ENCODE data around the gene STARD7. TPM values are rescaled to one million over a fixed set of nuclear protein-coding genes. Genes with fewer than 3 reads are reported as not detected.

STARD7 gene
- total RNA-seq, 4 donors from 2014 or later: 93.4 to 122 (median 107) TPM

DNA sequence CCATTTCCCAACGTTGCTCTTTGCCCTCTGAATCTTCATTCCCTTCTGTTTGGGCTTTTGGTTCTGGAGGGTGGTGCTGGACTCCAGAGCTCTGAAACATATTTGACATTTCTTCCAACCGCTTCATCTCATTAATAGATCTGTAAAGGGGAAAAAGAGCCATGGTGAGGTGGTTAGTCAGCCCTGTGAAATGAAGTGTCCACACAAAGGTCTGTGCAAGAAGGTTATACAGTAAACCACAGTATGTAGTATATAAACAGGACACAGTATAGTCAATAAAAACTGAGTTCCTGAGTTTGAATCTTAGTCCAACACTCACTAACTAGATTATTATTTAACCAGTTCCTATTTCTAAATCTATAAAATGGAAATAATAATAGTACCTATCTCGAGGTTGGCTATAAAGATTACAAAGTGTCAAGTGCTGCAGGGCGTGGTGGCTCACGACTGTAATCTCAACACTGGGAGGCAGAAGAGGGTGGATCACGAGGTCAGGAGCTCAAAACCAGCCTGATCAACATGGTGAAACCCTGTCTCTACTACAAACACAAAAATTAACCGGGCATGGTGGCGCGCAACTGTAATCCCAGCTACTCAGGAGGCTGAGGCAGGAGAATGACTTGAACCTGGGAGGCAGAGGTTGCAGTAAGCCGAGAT, 13.1 kb downstream of the STARD7 start:
- no peak overlapping the region for H3K27ac ChIP-seq
- no peak overlapping the region for H3K4me3 ChIP-seq
- no peaks in the 10 kb centered on the region for H3K27me3 ChIP-seq
- peaks cover under 1 to 27% (median 7%) of the 10 kb centered on the region in 3 donors for H3K4me1 ChIP-seq
- 64 to 81% methylated on average over 5 to 10 of the region's 10 CpGs for WGBS, 2 donors (ENCODE audit: low coverage in 1 of 2)
- no peak for TF ChIP-seq POLR2AphosphoS5 (IDR thresholded peaks at IDR 0.05)
- H3K9me3 ChIP-seq: no peaks in the 10 kb centered on the region
- peaks cover 6 to 49% of the 10 kb centered on the region in 2 donors for H3K36me3 ChIP-seq
- no peak for ATAC-seq

DNA sequence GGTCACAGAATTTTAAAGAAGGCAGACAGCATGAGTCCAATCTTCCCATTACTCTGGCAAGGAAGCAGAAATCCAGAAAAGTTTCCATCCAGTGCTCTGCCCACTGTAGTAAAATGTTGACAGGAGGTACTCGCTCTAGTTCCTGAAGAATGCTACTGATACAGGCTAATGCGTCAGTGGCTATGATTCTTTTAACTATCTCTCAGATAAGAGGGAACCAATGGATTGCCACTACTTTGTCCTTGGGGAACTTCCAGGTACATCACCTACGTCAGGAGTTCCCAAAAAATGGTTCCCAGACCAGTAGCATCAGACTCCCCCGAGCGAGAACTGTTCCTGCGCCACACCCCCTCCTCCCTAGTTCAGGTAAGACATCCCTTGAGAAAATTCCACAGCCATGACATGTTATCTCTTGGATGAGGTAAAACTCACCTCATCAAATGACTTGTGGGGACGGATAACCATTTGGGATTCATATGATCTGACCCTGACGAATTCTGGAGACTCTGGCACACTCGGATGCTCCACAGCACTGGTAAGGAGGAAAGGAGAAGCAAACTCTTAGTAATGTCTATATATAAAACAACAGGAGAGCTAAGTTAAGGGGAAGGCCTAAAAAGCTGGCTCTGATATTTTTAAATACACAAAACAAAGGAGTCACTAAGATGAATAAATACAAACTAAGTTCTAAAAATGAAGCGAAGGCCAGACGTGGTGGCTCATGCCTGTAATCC, 16.5 kb downstream of the STARD7 start:
- Histone ChIP-seq H3K4me3 (no peak overlapping the region), H3K9me3 (no peaks in the 10 kb centered on the region), H3K36me3 (peaks cover 6 to 83% of the 10 kb centered on the region in 2 donors), H3K27ac (no peak overlapping the region), H3K4me1 (no peaks in the 10 kb centered on the region), H3K27me3 (no peaks in the 10 kb centered on the region)
- TF ChIP-seq EP300 (IDR thresholded peaks at IDR 0.05) (no peak), POLR2A (IDR thresholded peaks at IDR 0.05) (no peak), POLR2AphosphoS5 (IDR thresholded peaks at IDR 0.05) (no peak)
- TF ChIP-seq, protein P1, sequence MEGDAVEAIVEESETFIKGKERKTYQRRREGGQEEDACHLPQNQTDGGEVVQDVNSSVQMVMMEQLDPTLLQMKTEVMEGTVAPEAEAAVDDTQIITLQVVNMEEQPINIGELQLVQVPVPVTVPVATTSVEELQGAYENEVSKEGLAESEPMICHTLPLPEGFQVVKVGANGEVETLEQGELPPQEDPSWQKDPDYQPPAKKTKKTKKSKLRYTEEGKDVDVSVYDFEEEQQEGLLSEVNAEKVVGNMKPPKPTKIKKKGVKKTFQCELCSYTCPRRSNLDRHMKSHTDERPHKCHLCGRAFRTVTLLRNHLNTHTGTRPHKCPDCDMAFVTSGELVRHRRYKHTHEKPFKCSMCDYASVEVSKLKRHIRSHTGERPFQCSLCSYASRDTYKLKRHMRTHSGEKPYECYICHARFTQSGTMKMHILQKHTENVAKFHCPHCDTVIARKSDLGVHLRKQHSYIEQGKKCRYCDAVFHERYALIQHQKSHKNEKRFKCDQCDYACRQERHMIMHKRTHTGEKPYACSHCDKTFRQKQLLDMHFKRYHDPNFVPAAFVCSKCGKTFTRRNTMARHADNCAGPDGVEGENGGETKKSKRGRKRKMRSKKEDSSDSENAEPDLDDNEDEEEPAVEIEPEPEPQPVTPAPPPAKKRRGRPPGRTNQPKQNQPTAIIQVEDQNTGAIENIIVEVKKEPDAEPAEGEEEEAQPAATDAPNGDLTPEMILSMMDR (IDR thresholded peaks at IDR 0.05): no peak
- WGBS, 2 donors (ENCODE audit: low coverage in 1 of 2): 88 to 89% methylated on average over 8 to 11 of the region's 11 CpGs
- no peak for ATAC-seq

DNA sequence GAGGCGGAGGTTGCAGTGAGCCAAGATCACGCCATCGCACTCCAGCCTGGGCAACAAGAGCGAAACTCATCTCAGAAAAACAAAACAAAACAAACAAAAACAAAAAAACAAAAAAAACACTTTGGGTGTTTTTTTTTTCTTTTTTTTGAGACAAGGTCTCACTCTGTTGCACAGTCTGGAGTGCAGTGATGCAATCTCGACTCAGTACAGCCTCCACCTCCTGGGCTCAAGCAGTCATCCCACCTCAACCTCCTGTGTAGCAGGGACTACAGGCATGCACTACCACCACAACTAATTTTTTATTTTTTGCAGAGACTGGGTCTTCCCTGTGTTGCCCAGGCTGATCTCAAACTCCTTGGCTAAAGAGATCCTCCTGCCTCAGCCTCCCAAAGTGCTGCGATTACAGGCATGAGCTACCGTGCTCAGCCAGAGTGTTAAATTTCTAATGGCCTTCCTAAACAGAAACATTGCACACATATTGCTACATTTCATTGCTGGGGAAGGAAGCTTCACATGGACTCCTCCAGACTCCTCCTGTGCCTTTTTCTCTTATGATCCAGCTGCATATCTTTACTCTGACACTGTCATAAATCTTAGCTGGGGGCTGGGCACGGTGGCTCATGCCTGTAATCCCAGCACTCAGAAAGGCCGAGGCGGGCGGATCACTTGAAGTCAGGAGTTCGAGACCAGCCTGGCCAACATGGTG, 19.7 kb downstream of the STARD7 start:
- no peak for TF ChIP-seq POLR2A (IDR thresholded peaks at IDR 0.05)
- TF ChIP-seq, protein P1 (IDR thresholded peaks at IDR 0.05): no peak
- TF ChIP-seq EP300 (IDR thresholded peaks at IDR 0.05): no peak
- no peak for TF ChIP-seq POLR2AphosphoS5 (IDR thresholded peaks at IDR 0.05)
- Histone ChIP-seq H3K4me3 (no peak overlapping the region), H3K27me3 (no peaks in the 10 kb centered on the region), H3K4me1 (no peaks in the 10 kb centered on the region), H3K9me3 (no peaks in the 10 kb centered on the region), H3K27ac (no peak overlapping the region), H3K36me3 (peaks cover 6 to 100% of the 10 kb centered on the region in 2 donors)
- WGBS, 2 donors (ENCODE audit: low coverage in 1 of 2): 91 to 97% methylated on average over 6 to 8 of the region's 12 CpGs
- ATAC-seq: no peak

DNA sequence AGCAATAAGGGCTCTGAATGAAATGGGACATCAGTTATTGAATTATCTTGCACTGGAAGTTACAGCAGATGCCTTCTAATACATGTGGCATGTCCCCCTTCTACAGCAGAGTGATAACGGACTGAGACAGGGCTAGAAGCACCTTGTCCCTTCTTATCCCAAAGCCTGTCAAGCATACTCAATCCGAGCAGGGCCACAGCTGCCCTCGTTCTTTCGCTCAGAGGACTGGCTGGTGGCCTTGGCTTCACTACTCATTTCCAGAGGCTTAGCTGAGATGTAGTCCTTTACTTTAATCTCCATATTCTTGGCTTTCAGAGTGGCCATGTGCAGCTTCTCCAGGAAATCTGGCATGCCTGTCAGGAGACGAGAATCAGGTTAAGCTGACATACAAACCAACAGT, 22.1 kb downstream of the STARD7 start:
- no peak overlapping the region for H3K4me3 ChIP-seq
- peaks cover 0 to 83% of the 10 kb centered on the region in 2 donors for H3K36me3 ChIP-seq
- ATAC-seq: no peak
- H3K9me3 ChIP-seq: no peaks in the 10 kb centered on the region
- TF ChIP-seq, protein P1 (IDR thresholded peaks at IDR 0.05): no peak
- TF ChIP-seq POLR2A (IDR thresholded peaks at IDR 0.05) (no peak), EP300 (IDR thresholded peaks at IDR 0.05) (no peak), POLR2AphosphoS5 (IDR thresholded peaks at IDR 0.05) (no peak)
- WGBS, 2 donors (ENCODE audit: low coverage in 1 of 2): 20 to 39% methylated on average over 1 to 4 of the region's 5 CpGs
- H3K4me1 ChIP-seq: no peaks in the 10 kb centered on the region
- no peaks in the 10 kb centered on the region for H3K27me3 ChIP-seq
- no peak overlapping the region for H3K27ac ChIP-seq

DNA sequence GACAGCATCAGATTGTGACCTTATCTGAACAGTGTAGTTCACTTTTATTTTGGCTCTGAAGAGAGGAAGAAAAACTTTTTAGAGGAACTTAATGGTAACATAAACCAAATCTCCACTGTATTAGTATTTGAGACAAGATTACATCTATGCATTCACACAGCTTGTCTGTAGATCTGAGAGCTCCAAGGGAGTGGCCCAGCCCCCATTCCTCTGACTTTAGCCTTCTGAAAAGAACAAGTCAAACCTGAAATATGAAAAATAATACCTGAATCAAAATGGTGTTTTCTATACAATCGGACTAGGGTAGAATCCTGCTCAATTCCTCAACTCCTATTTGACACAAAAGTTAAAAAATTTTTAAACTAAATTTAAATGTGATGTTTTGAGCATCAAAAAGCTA, 23.1 kb downstream of the STARD7 start:
- H3K4me1 ChIP-seq: no peaks in the 10 kb centered on the region
- H3K27ac ChIP-seq: no peak overlapping the region
- H3K4me3 ChIP-seq: no peak overlapping the region
- H3K27me3 ChIP-seq: no peaks in the 10 kb centered on the region
- 83 to 100% methylated on average over 1 of the region's 1 CpG for WGBS, 2 donors (ENCODE audit: low coverage in 1 of 2)
- TF ChIP-seq EP300 (IDR thresholded peaks at IDR 0.05) (no peak), POLR2AphosphoS5 (IDR thresholded peaks at IDR 0.05) (no peak), POLR2A (IDR thresholded peaks at IDR 0.05) (no peak)
- TF ChIP-seq, protein P1 (IDR thresholded peaks at IDR 0.05): no peak
- ATAC-seq: no peak
- H3K9me3 ChIP-seq: no peaks in the 10 kb centered on the region
- peaks cover 0 to 73% of the 10 kb centered on the region in 2 donors for H3K36me3 ChIP-seq

Data from gastroesophageal sphincter (tissue), 4 donors.